HEK293T (cell line): ENCODE data around the gene KMT2B.
"Not testable (repeated sequence)": the region's sequence is repeated elsewhere in the genome, so short reads cannot be mapped to it uniquely, and the experiment has no call there.

Experiments used
- ARNT ChIP-seq: fragments of 450-650 bp; IDR thresholded peaks from 2 replicates; pipeline ENCODE4 v1.6.1; 2017; ENCODE audit warnings: mild to moderate bottlenecking
- BHLHE40 ChIP-seq: fragments of 450-650 bp; IDR thresholded peaks from 2 replicates; pipeline ENCODE4 v1.6.1; 2016; ENCODE audit warnings: mild to moderate bottlenecking, moderate library complexity, borderline replicate concordance
- CTBP1 ChIP-seq: fragments of 450-650 bp; IDR thresholded peaks from 2 replicates; pipeline ENCODE4 v1.6.1; 2016; ENCODE audit warnings: borderline replicate concordance
- ELF4 ChIP-seq: fragments of 450-650 bp; IDR thresholded peaks from 2 replicates; pipeline ENCODE4 v1.6.1; 2017; ENCODE audit warnings: antibody characterized with exemption
- FOXK2 ChIP-seq: fragments of 450-650 bp; IDR thresholded peaks from 2 replicates; pipeline ENCODE4 v1.6.1; 2016; ENCODE audit warnings: mild to moderate bottlenecking
- NFRKB ChIP-seq: fragments of 450-650 bp; IDR thresholded peaks from 2 replicates; pipeline ENCODE4 v1.6.1; 2016; ENCODE audit warnings: mild to moderate bottlenecking, moderate library complexity
- PKNOX1 ChIP-seq: fragments of 450-650 bp; IDR thresholded peaks from 2 replicates; pipeline ENCODE4 v1.6.1; 2016
- SP1 ChIP-seq: fragments of 450-650 bp; IDR thresholded peaks from 2 replicates; pipeline ENCODE4 v1.6.1; 2017
- SUZ12 ChIP-seq: fragments of 450-650 bp; IDR thresholded peaks from 2 replicates; pipeline ENCODE4 v1.6.1; 2016; ENCODE audit warnings: mild to moderate bottlenecking

GRCh38 chr19:35691106-35691505 is 26.7 kb upstream of the KMT2B start:
- TF ChIP-seq SUZ12, NFRKB, BHLHE40, ELF4, SP1, FOXK2, CTBP1, ARNT, PKNOX1: not testable (repeated sequence)
